OCI-LY7 (cell line): ENCODE data around the gene GHITM.

Source experiments
- CTCF ChIP-seq: fragments of 200-600 bp; sonication (generic); conservative IDR thresholded peaks from 2 replicates; pipeline ENCODE4 v1.5.1; 2014; ENCODE audit warnings: mild to moderate bottlenecking, antibody characterized with exemption, low read length, moderate library complexity, mixed read lengths
- EZH2phosphoT487 ChIP-seq: fragments of 200-600 bp; sonication (generic); IDR thresholded peaks from 2 replicates; pipeline ENCODE4 v1.6.1; 2018; ENCODE audit warnings: low read depth, borderline replicate concordance, mild to moderate bottlenecking, mixed run types, antibody characterized with exemption, low read length, moderate library complexity, mixed read lengths

- TF ChIP-seq CTCF = no peak
- no peak for TF ChIP-seq EZH2phosphoT487
Measured at GRCh38 chr10:84195044-84195830, 55.9 kb downstream of the GHITM start.
